AG10803 (cell line): ENCODE measurements around the gene CTDP1.

Source experiments
- DNase-seq: peaks from one replicate; pipeline ENCODE4 v3.0.0; 2010; ENCODE audit warnings: low read depth
- H3K4me3 ChIP-seq: 2 replicates; pipeline ENCODE4 v1.5.1; 2011; ENCODE audit warnings: mild to moderate bottlenecking, low read length, control low read depth
- CTCF ChIP-seq: conservative IDR thresholded peaks from 2 replicates; pipeline ENCODE4 v1.5.1; 2011; ENCODE audit warnings: mild to moderate bottlenecking, low read length, control low read depth, inconsistent platforms

The CTDP1 gene

GRCh38 chr18:79679552-79680099, at the start of gene CTDP1:
CTDP1 (plus strand) TSS chr18:79679803; CDS start chr18:79679948, 145 bp downstream.
- peak; percentile 92 for DNase-seq
- TF ChIP-seq CTCF = no peak
- peak within 1 kb of the TSS; percentile 86 for H3K4me3 ChIP-seq

- peak overlapping the region; percentile 24 for H3K4me3 ChIP-seq
- DNase-seq = no peak
- TF ChIP-seq CTCF = no peak
Observed at GRCh38 chr18:79630281-79631095, 49.1 kb upstream of the CTDP1 start.

GRCh38 chr18:79631096-79631507, 48.5 kb upstream of the CTDP1 start:
- H3K4me3 ChIP-seq = no peak overlapping the region
- TF ChIP-seq CTCF = no peak
- DNase-seq = no peak

GRCh38 chr18:79631761-79632446, 47.7 kb upstream of the CTDP1 start:
- H3K4me3 ChIP-seq = no peak overlapping the region
- DNase-seq = no peak
- TF ChIP-seq CTCF = no peak

GRCh38 chr18:79632765-79633164, 46.8 kb upstream of the CTDP1 start:
- H3K4me3 ChIP-seq = no peak overlapping the region
- no peak for TF ChIP-seq CTCF
- DNase-seq = no peak

- no peak for DNase-seq
- no peak for TF ChIP-seq CTCF
- H3K4me3 ChIP-seq = no peak overlapping the region
Observed at GRCh38 chr18:79634186-79634585, 45.4 kb upstream of the CTDP1 start.
